NCI-H146 treated with DMSO at 0.1 percent for 48 hours (cell line): ENCODE results near the gene DNAJC22.
"Not testable (repeated sequence)": the region's sequence is repeated elsewhere in the genome, so short reads cannot be mapped to it uniquely, and the experiment has no call there.

ENCODE experiments used
- DNase-seq: peaks from one replicate; lab custom pipeline; 2025; ENCODE audit not compliant: unreplicated experiment; lab: John Stamatoyannopoulos, UW

The DNAJC22 gene

DNA sequence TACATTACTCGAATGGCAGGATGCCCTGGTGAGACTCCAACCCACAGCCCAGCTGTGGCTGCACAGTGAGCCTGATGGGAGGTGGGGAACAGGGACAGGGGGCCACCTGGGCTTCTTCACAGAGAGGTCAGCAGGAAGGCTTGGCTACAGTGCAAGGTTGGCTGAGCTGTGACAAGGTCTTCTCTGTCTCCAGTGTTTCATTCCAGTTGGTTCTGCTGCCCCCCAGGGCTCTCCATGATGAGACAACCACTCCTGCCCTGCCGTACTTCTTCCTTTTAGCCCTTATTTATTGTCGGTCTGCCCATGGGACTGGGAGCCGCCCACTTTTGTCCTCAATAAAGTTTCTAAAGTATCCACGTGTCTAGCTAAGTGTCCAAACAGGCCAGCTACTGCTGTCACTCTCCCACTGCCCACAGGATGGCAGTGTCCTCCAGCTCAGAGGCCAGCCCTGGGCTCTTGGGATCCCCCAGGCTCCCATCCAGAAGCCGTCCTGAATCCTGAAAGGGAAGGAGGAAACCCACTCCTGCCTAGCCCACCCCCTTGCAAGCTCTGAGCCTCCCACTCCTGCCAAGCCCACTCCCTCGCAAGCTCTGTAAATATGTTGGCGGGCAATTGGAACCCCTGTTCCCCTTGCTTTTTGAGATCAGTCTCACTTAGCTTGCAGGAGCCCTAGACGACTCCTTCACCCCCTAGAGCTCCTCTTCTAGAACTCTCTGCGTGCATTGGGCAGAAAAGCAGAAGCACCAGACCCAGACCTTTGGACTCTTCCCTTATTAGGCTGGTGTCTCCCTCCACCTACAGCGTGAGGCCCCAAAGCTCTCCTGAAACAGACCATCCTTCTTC lies 15.1 kb upstream of the DNAJC22 start:
- DNase-seq = no peak

DNA sequence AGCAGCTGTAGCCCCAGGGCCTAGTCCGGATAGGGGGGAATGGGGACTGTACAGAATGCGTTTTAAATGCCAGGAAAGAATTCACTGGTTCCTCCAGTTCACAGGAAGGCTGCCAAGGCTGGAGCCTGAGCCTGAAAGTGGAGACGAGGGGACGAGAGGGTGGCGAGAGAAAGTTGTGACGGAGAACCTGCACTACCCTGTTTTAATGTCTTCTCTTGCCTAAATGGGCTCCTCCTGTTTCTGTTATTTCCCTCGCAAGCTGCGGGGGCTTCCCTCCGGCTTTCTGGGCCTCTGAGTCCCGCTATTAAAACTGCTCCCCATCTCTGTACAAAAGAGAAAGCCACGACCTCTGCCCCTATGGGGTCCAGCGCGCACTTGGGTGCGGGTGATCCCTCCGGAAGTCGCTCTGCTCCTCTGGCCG lies 14.2 kb upstream of the DNAJC22 start:
- DNase-seq = no peak

GRCh38 chr12:49332891-49333371 lies 13.8 kb upstream of the DNAJC22 start:
- no peak for DNase-seq

DNA sequence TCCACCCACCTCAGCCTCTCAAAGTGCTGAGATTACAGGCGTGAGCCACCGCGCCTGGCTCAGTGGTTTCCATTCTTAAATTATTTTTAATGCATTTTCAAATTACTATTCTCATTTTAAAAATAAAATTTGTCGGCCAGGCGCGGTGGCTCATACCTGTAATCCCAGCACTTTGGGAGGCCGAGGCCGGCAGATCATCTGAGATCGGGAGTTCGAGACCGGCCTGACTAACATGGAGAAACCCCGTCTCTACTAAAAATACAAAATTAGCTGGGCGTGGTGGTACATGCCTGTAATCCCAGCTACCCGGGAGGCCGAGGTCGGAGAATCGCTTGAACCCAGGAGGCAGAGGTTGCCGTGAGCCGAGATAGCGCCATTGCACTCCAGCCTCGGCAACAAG lies 12.9 kb upstream of the DNAJC22 start:
- DNase-seq = not testable (repeated sequence)

- DNase-seq = no peak
Measured at GRCh38 chr12:49334226-49334625, 12.5 kb upstream of the DNAJC22 start.

- DNase-seq = no peak
Measured at GRCh38 chr12:49334681-49335080, 12.0 kb upstream of the DNAJC22 start.

DNA sequence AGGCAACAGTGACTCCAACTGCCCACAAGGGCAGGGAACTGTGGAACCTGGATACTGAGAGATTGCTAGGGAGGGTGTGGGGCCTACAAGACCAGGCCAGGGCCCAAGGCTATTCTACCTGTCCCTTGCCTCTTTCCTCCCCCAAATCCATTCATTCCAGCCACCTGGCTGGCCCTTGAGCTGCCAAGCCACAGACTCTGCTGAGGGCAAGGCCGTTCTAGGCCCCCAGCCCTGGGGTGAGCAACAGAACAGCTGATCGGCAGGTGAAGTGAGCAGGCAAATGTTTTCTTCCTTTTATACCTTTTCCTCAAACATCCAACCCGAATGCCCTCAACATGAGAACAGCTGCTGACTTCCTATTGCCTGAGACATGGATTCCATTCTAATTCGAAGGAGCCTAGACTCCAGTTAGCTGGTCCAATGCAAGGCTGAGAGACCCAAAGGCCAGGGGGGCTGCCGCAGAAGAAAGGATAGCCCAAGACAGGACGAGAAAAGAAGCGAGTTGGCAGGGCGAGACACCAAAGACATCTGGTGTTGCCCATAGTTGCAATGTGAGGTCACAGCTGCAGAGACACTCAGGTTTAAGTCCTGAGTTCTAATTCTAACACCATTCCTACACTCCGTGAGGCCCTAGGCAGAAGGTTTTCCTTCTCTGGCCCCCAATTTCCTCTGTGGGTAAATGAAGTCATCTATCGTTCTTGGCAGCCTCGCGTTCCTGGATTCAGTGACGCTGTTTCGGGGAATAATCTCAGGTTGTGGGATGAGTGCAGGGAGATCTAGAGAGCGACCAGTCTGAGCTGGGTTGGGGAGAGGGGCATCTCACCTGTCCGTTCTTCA lies 11.4 kb upstream of the DNAJC22 start:
- no peak for DNase-seq

- no peak for DNase-seq
Measured at GRCh38 chr12:49335955-49336644, 10.6 kb upstream of the DNAJC22 start.

- DNase-seq = peak; percentile 58
Measured at GRCh38 chr12:49336645-49337584, 9.8 kb upstream of the DNAJC22 start, which contains the start of gene C1QL4. TSS of gene C1QL4 (minus strand) at chr12:49337188. CDS start at chr12:49336477, 711 bp downstream.

DNA sequence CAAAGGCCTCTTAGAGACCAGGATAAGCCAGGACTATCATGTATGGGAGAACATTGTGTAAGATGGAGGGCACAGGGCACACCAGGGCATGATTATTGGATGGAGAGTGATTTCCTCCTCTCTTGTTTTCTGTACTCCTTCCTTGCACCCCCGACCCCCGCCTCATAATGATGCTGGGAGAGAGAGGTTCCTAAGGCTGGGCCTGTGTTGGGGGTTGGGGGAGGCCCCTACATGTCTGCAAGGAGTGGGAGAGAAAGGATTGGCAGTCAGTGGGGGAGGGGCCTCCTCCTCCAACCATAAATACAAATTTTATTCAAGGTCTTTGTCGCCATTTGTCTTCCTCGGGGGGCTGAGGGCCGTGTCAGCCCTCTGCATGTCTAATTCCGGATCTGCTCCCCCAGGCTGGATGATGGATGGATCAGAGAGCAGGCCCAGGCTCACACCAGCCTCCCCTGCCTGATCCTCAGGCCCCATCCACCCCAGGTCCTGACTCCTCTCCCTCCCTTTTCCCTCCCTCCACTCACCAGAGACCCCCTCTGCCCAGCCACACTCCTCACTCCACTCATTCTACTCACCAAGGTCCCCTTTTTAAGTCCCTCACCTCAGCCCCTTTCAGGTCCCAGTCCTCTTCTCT lies 7.7 kb upstream of the DNAJC22 start:
- DNase-seq = no peak

- DNase-seq = no peak
Measured at GRCh38 chr12:49339464-49339861, 7.2 kb upstream of the DNAJC22 start.

DNA sequence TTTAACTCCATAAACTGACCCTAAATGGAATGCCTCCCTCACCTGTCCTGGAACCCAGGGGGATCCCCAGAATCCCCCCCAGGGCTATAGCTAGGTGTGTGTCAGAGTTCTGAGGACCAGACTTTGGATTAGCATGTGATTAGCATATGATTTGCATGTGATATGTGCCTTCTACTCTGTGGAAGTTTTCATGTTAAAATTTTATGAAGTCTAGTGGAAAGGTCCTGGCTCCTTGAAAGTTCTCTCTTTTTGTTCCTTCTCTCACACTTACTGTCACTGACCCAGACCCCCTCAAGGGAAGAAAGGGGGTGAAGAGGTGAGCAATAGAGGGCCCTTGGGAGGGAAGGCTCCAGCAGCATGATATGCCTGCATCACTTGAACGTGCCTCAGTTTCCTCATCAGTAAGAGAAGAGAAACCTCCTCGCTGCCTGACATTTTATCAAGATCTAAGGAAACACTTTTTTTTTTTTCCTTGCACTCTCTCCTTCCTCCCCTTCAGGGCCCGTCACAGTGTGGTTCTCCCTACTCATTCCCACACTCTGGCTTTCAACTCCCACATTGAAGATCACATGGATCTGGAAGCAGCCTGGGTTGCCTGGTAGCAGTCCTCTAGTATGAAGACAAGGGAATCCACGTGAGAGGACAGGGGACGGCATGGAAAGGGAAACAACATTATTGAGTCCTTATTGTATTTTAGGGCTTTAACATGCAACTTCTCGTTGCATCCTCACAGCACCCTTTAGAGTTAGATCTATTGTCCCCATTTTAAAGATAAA lies 6.4 kb upstream of the DNAJC22 start:
- no peak for DNase-seq

DNA sequence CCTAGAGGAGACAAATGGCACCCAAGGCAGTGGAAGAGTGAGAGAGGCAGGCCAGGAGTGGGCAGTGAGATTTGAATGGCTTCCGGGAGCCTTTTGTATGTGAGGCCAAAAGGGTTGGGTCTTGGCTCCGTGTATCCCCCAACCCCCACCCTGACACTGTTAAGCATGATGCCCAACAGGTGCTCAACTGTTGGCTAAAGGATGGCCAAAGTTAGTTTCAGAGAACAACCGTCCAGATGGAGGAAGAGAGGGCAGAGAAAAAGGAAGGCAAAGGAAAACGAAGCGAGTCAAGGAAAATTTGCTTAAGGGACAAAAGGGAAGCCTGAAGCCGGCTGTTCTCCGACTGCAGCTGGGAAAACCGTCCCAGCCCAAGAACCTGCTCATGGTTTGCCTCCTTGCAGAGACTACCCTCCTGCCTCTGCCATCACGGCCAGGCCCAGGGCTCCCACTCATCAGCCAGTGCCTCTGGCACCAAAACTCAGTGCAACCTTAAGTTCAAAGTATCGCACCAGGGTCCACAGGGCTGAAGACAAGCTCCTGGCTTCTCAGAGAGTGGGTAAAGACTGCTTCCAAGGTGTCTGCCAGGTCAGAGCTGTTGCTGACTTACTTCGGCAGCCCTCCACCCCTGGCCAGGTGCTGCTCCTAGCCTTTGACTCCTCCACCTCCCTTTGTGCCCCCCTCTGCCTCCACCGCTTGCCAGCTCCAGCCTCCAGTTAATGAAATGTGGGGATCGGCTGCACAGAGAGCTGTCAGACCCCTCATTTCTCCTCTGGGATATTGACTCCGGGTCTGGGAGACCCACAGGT lies 5.5 kb upstream of the DNAJC22 start:
- no peak for DNase-seq

DNA sequence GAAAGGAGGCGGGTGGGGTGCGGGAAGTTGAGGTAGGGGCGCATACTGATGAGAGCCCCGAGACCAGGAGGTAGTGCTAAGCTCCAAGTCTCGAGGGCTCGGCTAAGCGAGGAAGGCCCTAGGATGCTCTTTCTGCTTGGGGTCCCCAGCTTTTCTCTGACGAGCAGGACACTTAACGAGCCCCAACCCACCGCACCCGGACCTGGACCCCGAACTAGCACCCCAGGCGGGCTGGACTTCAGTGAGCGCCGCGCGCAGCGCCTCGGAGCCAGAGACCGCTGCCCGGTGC lies 5.0 kb upstream of the DNAJC22 start:
- no peak for DNase-seq

DNA sequence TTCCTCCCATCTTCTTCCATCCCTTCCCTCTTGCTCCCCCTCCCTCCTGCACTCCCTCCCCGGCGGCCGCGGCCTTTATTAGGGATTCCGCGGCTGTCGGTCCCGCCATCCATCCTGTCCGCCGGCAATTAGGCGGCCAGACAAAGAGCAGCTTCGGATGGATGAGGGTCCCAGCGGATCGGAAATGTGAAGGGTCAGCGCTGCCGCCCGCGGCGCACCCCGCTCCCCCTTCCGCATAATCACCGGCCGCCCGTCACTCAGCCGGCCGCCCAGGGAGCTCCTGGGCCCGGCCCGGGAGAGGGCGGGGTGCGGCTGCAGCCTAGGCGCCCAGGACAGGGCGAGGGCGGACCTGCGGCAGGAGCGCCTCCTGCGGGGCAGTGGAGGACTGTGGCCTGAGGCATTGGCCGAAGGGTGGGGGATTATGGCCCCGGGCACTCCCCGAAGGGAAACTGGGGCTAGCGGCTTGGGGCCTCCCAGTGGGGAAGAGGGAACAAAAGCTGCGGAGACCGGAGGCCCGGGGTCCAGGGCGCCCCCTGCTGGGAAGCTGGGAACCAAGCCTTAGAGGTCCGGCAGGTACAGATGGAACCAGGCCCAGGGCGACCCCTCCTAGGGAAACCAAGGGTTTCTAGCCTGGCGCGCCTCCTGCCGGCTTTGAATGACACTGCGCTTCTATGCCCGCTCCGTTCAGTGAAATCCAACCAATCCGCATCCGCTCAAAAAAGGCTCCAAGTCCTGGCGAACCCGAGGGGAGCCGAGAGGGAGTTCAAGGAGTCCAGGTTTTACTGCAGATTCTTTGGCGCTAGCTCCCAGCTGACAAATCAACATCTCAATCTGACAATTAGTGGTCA lies 4.4 kb upstream of the DNAJC22 start:
- DNase-seq = peak; percentile 89

- DNase-seq = no peak
Measured at GRCh38 chr12:49342914-49343731, 3.6 kb upstream of the DNAJC22 start.
